ENCODE data around the gene SIAH2. TPM values are rescaled to one million over a fixed set of nuclear protein-coding genes. Genes with fewer than 3 reads are reported as not detected.

Gene SIAH2
- total RNA-seq, 2 experiments from 2014 or later = 22.2 to 29.1 TPM

DNA sequence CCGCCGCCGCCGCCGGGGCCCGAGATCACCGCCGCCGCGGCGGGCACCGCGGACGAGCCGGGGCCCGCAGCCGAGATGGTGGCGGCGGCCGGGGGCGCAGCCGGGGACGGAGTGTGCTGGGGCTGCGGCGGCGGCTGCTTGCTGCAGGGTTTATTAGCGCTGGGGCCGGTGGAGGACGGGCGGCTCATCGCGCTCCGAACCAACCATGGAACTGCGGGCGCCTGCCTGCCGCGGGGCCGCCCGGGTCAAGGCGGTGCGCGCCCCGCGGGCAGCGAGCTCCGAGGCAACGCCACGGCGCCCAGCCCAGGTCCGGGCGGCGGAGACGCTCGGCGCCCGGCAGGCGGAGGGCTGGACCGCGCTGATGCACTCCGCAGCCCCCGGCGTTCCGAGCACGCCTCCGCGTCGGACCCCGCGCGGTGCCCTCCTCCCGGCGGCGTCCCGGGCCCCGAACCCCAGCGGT is 277 bp downstream of the SIAH2 start:
- CTCF ChIA-PET (ENCODE audit: unreplicated experiment) = interaction anchor here (0.6 kb wide), 1 partner anchor 157 kb away, joined by 4 read pairs; no protein-coding TSS in a partner anchor
- POLR2A ChIA-PET = interaction anchor here (0.6 to 3.8 kb wide), 17 partner anchors 8 to 643 kb away, joined by 3 to 23 read pairs (median 5); partner anchors contain the start of genes ERICH6, SELENOT and TSC22D2
- no peaks in the 10 kb centered on the region for H3K9me2 ChIP-seq (ENCODE audit: insufficient read depth, low read length)
- no peaks in the 10 kb centered on the region for H3K9me3 ChIP-seq (ENCODE audit: low read length)
- H3K79me2 ChIP-seq (ENCODE audit: insufficient read depth, low read depth, low read length) = peaks cover 24% of the 10 kb centered on the region; the same call in 1 of the 2 replicates
- no peak for DNase-seq (ENCODE audit: low spot score)
- peaks cover 25% of the 10 kb centered on the region for H4K20me1 ChIP-seq (ENCODE audit: insufficient read depth, low read length)
- intact Hi-C loops (cut with micrococcal nuclease; ENCODE audit: unreplicated experiment) = loop anchor here (1.0 to 5.0 kb wide), 6 partner anchors 24 to 354 kb away; partner anchors contain the start of genes EIF2A, SELENOT, SERP1 and TSC22D2
- peak overlapping the region; percentile 58 for H3K27ac ChIP-seq (ENCODE audit: low read depth, low read length, poor library complexity, severe bottlenecking)
- BruUV-seq (replicated peaks) = no TSS peak
- H3K4me3 ChIP-seq (ENCODE audit: low read depth, low read length, poor library complexity, severe bottlenecking) = peak overlapping the region; percentile 78
- H3K36me3 ChIP-seq (ENCODE audit: insufficient read depth, low read length) = peaks cover 5% of the 10 kb centered on the region; the same call in 1 of the 2 replicates
- H2AFZ ChIP-seq (ENCODE audit: low read length) = peak overlapping the region; percentile 91; the same call in 1 of the 2 replicates
- H3K4me1 ChIP-seq (ENCODE audit: insufficient read depth, low read length, poor library complexity, severe bottlenecking) = peaks cover 71% of the 10 kb centered on the region
- H3K4me2 ChIP-seq (ENCODE audit: low read length) = peak overlapping the region; percentile 96
- TF ChIP-seq, protein P1, sequence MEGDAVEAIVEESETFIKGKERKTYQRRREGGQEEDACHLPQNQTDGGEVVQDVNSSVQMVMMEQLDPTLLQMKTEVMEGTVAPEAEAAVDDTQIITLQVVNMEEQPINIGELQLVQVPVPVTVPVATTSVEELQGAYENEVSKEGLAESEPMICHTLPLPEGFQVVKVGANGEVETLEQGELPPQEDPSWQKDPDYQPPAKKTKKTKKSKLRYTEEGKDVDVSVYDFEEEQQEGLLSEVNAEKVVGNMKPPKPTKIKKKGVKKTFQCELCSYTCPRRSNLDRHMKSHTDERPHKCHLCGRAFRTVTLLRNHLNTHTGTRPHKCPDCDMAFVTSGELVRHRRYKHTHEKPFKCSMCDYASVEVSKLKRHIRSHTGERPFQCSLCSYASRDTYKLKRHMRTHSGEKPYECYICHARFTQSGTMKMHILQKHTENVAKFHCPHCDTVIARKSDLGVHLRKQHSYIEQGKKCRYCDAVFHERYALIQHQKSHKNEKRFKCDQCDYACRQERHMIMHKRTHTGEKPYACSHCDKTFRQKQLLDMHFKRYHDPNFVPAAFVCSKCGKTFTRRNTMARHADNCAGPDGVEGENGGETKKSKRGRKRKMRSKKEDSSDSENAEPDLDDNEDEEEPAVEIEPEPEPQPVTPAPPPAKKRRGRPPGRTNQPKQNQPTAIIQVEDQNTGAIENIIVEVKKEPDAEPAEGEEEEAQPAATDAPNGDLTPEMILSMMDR (conservative IDR thresholded peaks at IDR 0.05; ENCODE audit: low read length) = no peak
- TF ChIP-seq EZH2phosphoT487 (IDR thresholded peaks at IDR 0.05; ENCODE audit: borderline replicate concordance, low read depth, low read length) = no peak

- Histone ChIP-seq H3K4me2 (ENCODE audit: low read length) (peak overlapping the region; percentile 96), H3K79me2 (ENCODE audit: insufficient read depth, low read depth, low read length) (peaks cover 24% of the 10 kb centered on the region; the same call in 1 of the 2 replicates), H3K27ac (ENCODE audit: low read depth, low read length, poor library complexity, severe bottlenecking) (no peak overlapping the region), H3K9me2 (ENCODE audit: insufficient read depth, low read length) (no peaks in the 10 kb centered on the region), H3K9me3 (ENCODE audit: low read length) (no peaks in the 10 kb centered on the region), H3K36me3 (ENCODE audit: insufficient read depth, low read length) (peaks cover 5% of the 10 kb centered on the region; the same call in 1 of the 2 replicates), H2AFZ (ENCODE audit: low read length) (peak overlapping the region; percentile 33; the same call in 1 of the 2 replicates), H3K4me1 (ENCODE audit: insufficient read depth, low read length, poor library complexity, severe bottlenecking) (peaks cover 65% of the 10 kb centered on the region), H3K4me3 (ENCODE audit: low read depth, low read length, poor library complexity, severe bottlenecking) (peak overlapping the region; percentile 78), H4K20me1 (ENCODE audit: insufficient read depth, low read length) (peaks cover 25% of the 10 kb centered on the region)
- intact Hi-C loops (cut with micrococcal nuclease; ENCODE audit: unreplicated experiment) = loop anchor here (1.0 to 5.0 kb wide), 5 partner anchors 23 to 354 kb away; partner anchors contain the start of genes EIF2A, SELENOT, SERP1 and TSC22D2
- DNase-seq (ENCODE audit: low spot score) = peak; percentile 34
- BruUV-seq (replicated peaks) = no TSS peak
- ChIA-PET CTCF (ENCODE audit: unreplicated experiment) (interaction anchor here (0.6 kb wide), 2 partner anchors 54 to 286 kb away, joined by 3 read pairs; no protein-coding TSS in a partner anchor), POLR2A (interaction anchor here (0.6 to 3.8 kb wide), 21 partner anchors 7 to 1630 kb away, joined by 3 to 23 read pairs (median 3); partner anchors contain the start of genes ERICH6, SELENOT and TSC22D2)
- TF ChIP-seq, protein P1 (conservative IDR thresholded peaks at IDR 0.05; ENCODE audit: low read length) = no peak
- no peak for TF ChIP-seq EZH2phosphoT487 (IDR thresholded peaks at IDR 0.05; ENCODE audit: borderline replicate concordance, low read depth, low read length)
Measured at GRCh38 chr3:150761831-150762661, 923 bp downstream of the SIAH2 start.

All from OCI-LY7 (cell line).